Measurements from ENCODE around the gene PDZRN3. TPM values are rescaled to one million over a fixed set of nuclear protein-coding genes. Genes with fewer than 3 reads are reported as not detected.

The PDZRN3 gene
- total and polyA plus RNA-seq, 2 experiments from 2014 or later = 7.5 to 14.0 TPM

DNA sequence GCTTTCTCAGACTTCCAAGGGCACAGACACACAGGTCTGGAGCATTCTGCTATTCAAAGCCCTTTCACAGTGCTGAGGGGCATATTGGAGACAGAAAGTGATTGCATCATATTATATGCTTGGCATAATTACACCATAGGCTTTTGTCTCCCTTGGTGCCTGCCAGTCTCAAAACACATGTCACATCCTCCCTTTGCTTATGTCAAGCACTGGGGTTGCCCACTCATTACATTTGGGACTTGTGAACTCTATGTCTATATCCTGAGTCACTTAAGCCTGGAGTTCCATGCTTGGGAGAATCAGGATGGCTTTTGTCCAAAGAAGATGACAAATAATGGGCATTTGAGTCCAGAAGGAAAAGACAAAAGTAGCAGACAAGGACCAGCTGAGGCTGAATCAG is 12.3 kb upstream of the PDZRN3 start:
- no peak for TF ChIP-seq ETS1 (IDR thresholded peaks at IDR 0.05)
- TF ChIP-seq ZNF114 (CRISPR knock-in tag; IDR thresholded peaks at IDR 0.05) = no peak
- Histone ChIP-seq H3K4me3 (no peak overlapping the region), H3K79me2 (replicated peaks; ENCODE audit: insufficient read depth) (no peaks in the 10 kb centered on the region), H3K27ac (ENCODE audit: low read depth) (no peak overlapping the region), H2AFZ (peak overlapping the region; percentile 32; the same call in 1 of the 2 replicates), H3K36me3 (ENCODE audit: insufficient read depth) (no peaks in the 10 kb centered on the region), H3K4me1 (ENCODE audit: insufficient read depth) (peaks cover 8% of the 10 kb centered on the region; the same call in 1 of the 2 replicates), H3K4me2 (no peak overlapping the region), H3F3A (replicated peaks; ENCODE audit: low read depth) (no peaks in the 10 kb centered on the region), H4K20me1 (replicated peaks; ENCODE audit: insufficient read depth) (no peaks in the 10 kb centered on the region), H3K9me2 (ENCODE audit: insufficient read depth) (no peaks in the 10 kb centered on the region), H3K27me3 (ENCODE audit: insufficient read depth) (no peaks in the 10 kb centered on the region)
- no peak overlapping the region for H3K27ac Mint-ChIP-seq
- no peak overlapping the region for H3K4me3 Mint-ChIP-seq
- H3K27me3 Mint-ChIP-seq (ENCODE audit: insufficient read depth, low read depth, poor library complexity) = no peaks in the 10 kb centered on the region
- H3K36me3 Mint-ChIP-seq (ENCODE audit: low read depth) = no peaks in the 10 kb centered on the region
- peaks cover 11% of the 10 kb centered on the region for H3K4me1 Mint-ChIP-seq
- no peaks in the 10 kb centered on the region for H3K9me3 Mint-ChIP-seq
- DNase-seq (ENCODE audit: low spot score) (no peak), ATAC-seq (no peak)

DNA sequence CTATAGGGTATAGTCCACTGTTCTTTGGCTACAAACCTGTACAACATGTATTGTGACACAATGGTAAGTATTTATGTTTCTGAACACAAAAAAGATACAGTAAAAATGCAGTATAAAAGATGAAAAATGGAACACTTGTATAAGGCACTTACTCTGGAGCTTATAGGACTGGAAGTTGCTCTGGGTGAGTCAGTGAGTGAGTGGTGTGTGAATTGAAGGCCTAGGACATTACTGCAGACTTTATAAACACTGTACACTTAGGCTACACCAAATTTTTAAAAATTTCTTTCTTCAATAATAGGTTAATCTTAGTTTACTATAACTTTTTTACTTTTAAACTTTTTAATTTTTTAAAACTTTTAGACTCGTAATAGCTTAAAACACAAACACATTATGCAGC is 10.5 kb upstream of the PDZRN3 start:
- no peak for ATAC-seq

GRCh38 chr3:73633916-73634344 is 9.2 kb upstream of the PDZRN3 start:
- no peaks in the 10 kb centered on the region for H3K36me3 ChIP-seq (ENCODE audit: insufficient read depth)
- no peaks in the 10 kb centered on the region for H3F3A ChIP-seq (replicated peaks; ENCODE audit: low read depth)
- TF ChIP-seq, protein P1, sequence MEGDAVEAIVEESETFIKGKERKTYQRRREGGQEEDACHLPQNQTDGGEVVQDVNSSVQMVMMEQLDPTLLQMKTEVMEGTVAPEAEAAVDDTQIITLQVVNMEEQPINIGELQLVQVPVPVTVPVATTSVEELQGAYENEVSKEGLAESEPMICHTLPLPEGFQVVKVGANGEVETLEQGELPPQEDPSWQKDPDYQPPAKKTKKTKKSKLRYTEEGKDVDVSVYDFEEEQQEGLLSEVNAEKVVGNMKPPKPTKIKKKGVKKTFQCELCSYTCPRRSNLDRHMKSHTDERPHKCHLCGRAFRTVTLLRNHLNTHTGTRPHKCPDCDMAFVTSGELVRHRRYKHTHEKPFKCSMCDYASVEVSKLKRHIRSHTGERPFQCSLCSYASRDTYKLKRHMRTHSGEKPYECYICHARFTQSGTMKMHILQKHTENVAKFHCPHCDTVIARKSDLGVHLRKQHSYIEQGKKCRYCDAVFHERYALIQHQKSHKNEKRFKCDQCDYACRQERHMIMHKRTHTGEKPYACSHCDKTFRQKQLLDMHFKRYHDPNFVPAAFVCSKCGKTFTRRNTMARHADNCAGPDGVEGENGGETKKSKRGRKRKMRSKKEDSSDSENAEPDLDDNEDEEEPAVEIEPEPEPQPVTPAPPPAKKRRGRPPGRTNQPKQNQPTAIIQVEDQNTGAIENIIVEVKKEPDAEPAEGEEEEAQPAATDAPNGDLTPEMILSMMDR (conservative IDR thresholded peaks at IDR 0.05; ENCODE audit: low read depth in 2 of 2) = no peak
- TF ChIP-seq POLR2AphosphoS5 (IDR thresholded peaks at IDR 0.05; ENCODE audit: low read depth) = no peak
- no peak for TF ChIP-seq NANOG (IDR thresholded peaks at IDR 0.05; ENCODE audit: borderline replicate concordance)
- no peak for TF ChIP-seq ZNF331 (CRISPR knock-in tag; IDR thresholded peaks at IDR 0.05; ENCODE audit: low read depth)
- TF ChIP-seq EZH2phosphoT487 (IDR thresholded peaks at IDR 0.05; ENCODE audit: unreplicated experiment) = no peak
- no peak for TF ChIP-seq STAT1 (IDR thresholded peaks at IDR 0.05; ENCODE audit: unreplicated experiment)
- no peak for TF ChIP-seq EZH2 (IDR thresholded peaks at IDR 0.05; ENCODE audit: low read depth, unreplicated experiment)
- no peak for TF ChIP-seq JUNB (IDR thresholded peaks at IDR 0.05; ENCODE audit: unreplicated experiment)
- TF ChIP-seq ETS1 (IDR thresholded peaks at IDR 0.05) = no peak
- TF ChIP-seq CREB1 (CRISPR knock-in tag; IDR thresholded peaks at IDR 0.05; ENCODE audit: low read depth) = no peak
- no peak for TF ChIP-seq REST (IDR thresholded peaks at IDR 0.05; ENCODE audit: unreplicated experiment)
- TF ChIP-seq ZNF114 (CRISPR knock-in tag; IDR thresholded peaks at IDR 0.05) = no peak
- no peak overlapping the region for H3K4me2 ChIP-seq
- Mint-ChIP-seq H3K36me3 (ENCODE audit: low read depth) (no peaks in the 10 kb centered on the region), H3K9me3 (no peaks in the 10 kb centered on the region), H3K27me3 (ENCODE audit: insufficient read depth, low read depth, poor library complexity) (no peaks in the 10 kb centered on the region), H3K4me3 (no peak overlapping the region), H3K27ac (no peak overlapping the region), H3K4me1 (peaks cover 11% of the 10 kb centered on the region)
- DNase-seq (ENCODE audit: low spot score) (no peak), ATAC-seq (no peak)
- peaks cover 8% of the 10 kb centered on the region; the same call in 1 of the 2 replicates for H3K4me1 ChIP-seq (ENCODE audit: insufficient read depth)
- no peaks in the 10 kb centered on the region for H3K79me2 ChIP-seq (replicated peaks; ENCODE audit: insufficient read depth)
- no peaks in the 10 kb centered on the region for H3K9me2 ChIP-seq (ENCODE audit: insufficient read depth)
- no peak overlapping the region for H3K27ac ChIP-seq (ENCODE audit: low read depth)
- H3K4me3 ChIP-seq = no peak overlapping the region
- H4K20me1 ChIP-seq (replicated peaks; ENCODE audit: insufficient read depth) = no peaks in the 10 kb centered on the region
- no peak overlapping the region for H2AFZ ChIP-seq
- H3K27me3 ChIP-seq (ENCODE audit: insufficient read depth) = no peaks in the 10 kb centered on the region

More for the DNA sequence above, 10.5 kb upstream of the PDZRN3 start:
- DNase-seq (ENCODE audit: low spot score) = no peak
- H3K9me3 Mint-ChIP-seq = no peaks in the 10 kb centered on the region
- Histone ChIP-seq H3K27me3 (ENCODE audit: insufficient read depth) (no peaks in the 10 kb centered on the region), H3K27ac (ENCODE audit: low read depth) (no peak overlapping the region), H4K20me1 (replicated peaks; ENCODE audit: insufficient read depth) (no peaks in the 10 kb centered on the region), H2AFZ (no peak overlapping the region), H3K36me3 (ENCODE audit: insufficient read depth) (no peaks in the 10 kb centered on the region), H3F3A (replicated peaks; ENCODE audit: low read depth) (no peaks in the 10 kb centered on the region), H3K4me2 (no peak overlapping the region), H3K79me2 (replicated peaks; ENCODE audit: insufficient read depth) (no peaks in the 10 kb centered on the region), H3K4me1 (ENCODE audit: insufficient read depth) (peaks cover 8% of the 10 kb centered on the region; the same call in 1 of the 2 replicates), H3K4me3 (no peak overlapping the region), H3K9me2 (ENCODE audit: insufficient read depth) (no peaks in the 10 kb centered on the region)
- TF ChIP-seq NANOG (IDR thresholded peaks at IDR 0.05; ENCODE audit: borderline replicate concordance) = no peak
- H3K4me1 Mint-ChIP-seq = peaks cover 11% of the 10 kb centered on the region
- no peaks in the 10 kb centered on the region for H3K27me3 Mint-ChIP-seq (ENCODE audit: insufficient read depth, low read depth, poor library complexity)
- no peak overlapping the region for H3K4me3 Mint-ChIP-seq
- H3K27ac Mint-ChIP-seq = no peak overlapping the region
- H3K36me3 Mint-ChIP-seq (ENCODE audit: low read depth) = no peaks in the 10 kb centered on the region
